Esophagus muscularis mucosa (tissue), 3 donors: ENCODE results near the gene IGSF21.

Experiments used
- POLR2A ChIP-seq: fragments of 450-650 bp; IDR thresholded peaks from one replicate; pipeline ENCODE4 v1.6.1; 2017; ENCODE audit warnings: antibody characterized with exemption, moderate library complexity, mild to moderate bottlenecking, low read depth
- POLR2AphosphoS5 ChIP-seq, 2 donors: sonication (generic); formaldehyde crosslinking; IDR thresholded peaks; one replicate each; pipeline ENCODE4 v1.6.1; 2017; ENCODE audit warnings: antibody characterized with exemption in 2 of 2
- TF ChIP-seq, protein P1 (sequence below), 3 experiments: fragments of 200-600 bp in 2 of 3; fragments of 450-650 bp in 1 of 3; sonication (generic) in 2 of 3; IDR thresholded peaks; one replicate each; pipeline ENCODE4 v1.5.1; 2017 to 2019; ENCODE audit warnings: antibody characterized with exemption in 3 of 3, mild to moderate bottlenecking in 2 of 3, moderate library complexity in 1 of 3

DNA sequence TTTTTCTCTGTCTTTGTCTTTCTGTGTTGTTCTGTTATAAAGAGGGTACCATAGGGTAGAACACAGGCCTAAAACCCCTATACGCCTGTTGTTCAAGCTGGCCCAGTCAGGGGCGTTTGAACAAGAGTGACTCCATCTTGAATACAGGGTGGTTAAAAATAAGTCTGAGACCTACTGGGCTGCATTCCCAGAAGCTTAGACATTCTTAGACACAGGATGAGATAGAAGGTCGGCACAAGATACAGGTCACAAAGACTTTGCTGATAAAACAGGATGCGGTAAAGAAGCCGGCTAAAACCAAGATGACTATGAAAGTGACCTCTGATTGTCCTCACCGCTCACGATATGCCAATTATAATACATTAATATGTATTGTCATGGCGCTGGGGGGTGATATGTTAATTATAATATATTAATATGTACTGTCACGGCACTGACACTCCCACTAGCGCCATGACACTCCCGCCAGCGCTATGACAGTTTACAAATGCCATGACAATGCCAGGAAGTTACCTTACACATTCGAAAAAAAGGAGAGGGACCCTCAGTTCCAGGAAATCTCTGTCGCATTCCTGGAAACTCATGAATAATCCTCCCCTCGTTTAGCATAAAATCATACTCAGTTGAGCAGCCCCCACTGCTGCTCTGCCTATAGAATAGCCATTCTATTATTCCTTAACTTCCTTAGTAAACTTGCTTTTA is 314.6 kb downstream of the IGSF21 start:
- TF ChIP-seq, protein P1, sequence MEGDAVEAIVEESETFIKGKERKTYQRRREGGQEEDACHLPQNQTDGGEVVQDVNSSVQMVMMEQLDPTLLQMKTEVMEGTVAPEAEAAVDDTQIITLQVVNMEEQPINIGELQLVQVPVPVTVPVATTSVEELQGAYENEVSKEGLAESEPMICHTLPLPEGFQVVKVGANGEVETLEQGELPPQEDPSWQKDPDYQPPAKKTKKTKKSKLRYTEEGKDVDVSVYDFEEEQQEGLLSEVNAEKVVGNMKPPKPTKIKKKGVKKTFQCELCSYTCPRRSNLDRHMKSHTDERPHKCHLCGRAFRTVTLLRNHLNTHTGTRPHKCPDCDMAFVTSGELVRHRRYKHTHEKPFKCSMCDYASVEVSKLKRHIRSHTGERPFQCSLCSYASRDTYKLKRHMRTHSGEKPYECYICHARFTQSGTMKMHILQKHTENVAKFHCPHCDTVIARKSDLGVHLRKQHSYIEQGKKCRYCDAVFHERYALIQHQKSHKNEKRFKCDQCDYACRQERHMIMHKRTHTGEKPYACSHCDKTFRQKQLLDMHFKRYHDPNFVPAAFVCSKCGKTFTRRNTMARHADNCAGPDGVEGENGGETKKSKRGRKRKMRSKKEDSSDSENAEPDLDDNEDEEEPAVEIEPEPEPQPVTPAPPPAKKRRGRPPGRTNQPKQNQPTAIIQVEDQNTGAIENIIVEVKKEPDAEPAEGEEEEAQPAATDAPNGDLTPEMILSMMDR (IDR thresholded peaks at IDR 0.05), result no peak
- TF ChIP-seq POLR2A (no peak), POLR2AphosphoS5 (IDR thresholded peaks at IDR 0.05) (no peak)
